Bladder microvascular endothelial cell (primary cell): ENCODE measurements around the gene ICAM5. TPM values are rescaled to one million over a fixed set of nuclear protein-coding genes. Genes with fewer than 3 reads are reported as not detected.

Experiments used
- total RNA-seq: library from RNA; depleted of rRNA; stranded (reverse); fragments of >200 nt; gene quantifications from 2 replicates; pipeline ENCODE4 v1.2.3, GENCODE V29; 2014

The ICAM5 gene, protein sequence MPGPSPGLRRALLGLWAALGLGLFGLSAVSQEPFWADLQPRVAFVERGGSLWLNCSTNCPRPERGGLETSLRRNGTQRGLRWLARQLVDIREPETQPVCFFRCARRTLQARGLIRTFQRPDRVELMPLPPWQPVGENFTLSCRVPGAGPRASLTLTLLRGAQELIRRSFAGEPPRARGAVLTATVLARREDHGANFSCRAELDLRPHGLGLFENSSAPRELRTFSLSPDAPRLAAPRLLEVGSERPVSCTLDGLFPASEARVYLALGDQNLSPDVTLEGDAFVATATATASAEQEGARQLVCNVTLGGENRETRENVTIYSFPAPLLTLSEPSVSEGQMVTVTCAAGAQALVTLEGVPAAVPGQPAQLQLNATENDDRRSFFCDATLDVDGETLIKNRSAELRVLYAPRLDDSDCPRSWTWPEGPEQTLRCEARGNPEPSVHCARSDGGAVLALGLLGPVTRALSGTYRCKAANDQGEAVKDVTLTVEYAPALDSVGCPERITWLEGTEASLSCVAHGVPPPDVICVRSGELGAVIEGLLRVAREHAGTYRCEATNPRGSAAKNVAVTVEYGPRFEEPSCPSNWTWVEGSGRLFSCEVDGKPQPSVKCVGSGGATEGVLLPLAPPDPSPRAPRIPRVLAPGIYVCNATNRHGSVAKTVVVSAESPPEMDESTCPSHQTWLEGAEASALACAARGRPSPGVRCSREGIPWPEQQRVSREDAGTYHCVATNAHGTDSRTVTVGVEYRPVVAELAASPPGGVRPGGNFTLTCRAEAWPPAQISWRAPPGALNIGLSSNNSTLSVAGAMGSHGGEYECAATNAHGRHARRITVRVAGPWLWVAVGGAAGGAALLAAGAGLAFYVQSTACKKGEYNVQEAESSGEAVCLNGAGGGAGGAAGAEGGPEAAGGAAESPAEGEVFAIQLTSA
- 0.16 and 0.25 TPM in 2 replicates for total RNA-seq

DNA sequence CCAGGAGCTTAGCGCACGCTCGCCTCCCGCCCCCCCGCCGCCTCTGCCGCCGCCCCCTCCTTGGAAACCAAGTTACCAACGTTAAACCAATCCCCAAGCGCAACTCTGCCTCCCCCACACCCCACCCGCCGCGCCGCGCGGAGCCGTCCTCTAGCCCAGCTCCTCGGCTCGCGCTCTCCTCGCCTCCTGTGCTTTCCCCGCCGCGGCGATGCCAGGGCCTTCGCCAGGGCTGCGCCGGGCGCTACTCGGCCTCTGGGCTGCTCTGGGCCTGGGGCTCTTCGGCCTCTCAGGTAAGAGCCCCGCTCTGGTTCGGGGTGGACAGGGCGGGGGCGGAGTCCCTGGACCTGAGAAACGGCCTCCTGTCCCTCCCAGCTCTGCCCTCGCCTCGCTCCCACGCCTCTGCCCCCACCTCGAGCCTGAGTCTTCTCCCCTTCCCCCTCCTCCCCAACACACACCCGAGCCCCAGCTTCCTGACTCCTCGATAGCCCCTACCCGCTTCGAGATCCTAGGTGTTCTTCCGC lies at the start of gene ICAM5:
Gene ICAM5 (plus strand): TSS at position 117 of the 521 bp plus-strand sequence. CDS start 92 bp downstream, at position 209.

DNA sequence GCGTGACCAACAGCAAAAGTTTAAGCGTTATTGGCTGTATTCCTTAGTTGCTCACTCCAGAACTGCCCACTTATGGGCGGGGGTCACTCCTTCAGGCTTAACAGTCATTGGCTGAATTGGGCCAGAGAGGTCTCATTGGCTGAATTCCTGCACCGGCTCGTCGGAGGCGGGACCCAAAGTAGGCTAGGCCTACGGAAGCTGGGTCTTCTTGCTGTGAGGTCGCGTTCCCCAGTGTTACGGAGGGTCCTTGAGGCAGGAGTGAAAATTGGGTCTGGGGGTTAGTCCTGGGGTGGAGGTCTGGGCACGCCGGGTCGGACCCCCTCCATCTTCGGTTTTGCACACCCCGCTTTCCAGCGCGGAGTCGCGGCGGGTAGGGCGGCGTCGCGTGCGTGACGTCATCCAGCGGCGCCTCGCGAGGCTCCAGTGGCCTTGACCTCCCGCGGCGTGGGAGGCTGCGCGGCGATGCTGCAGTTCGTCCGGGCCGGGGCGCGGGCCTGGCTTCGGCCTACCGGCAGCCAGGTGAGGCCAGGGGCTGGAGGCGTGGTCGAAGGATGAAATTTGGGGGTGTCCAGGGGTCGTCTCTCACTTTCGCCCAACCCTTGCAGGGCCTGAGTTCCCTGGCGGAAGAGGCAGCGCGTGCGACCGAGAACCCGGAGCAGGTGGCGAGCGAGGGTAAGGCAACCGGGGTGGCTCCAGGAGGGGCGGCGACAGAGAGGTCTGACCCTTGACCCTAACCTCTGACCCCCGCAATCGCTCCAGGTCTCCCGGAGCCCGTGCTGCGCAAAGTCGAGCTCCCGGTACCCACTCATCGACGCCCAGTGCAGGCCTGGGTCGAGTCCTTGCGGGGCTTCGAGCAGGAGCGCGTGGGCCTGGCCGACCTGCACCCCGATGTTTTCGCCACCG lies 37.7 kb upstream of the ICAM5 start, which contains the start of gene MRPL4:
Gene MRPL4 (plus strand): TSS at position 423 of the 903 bp plus-strand sequence. CDS start 40 bp downstream, at position 463.

DNA sequence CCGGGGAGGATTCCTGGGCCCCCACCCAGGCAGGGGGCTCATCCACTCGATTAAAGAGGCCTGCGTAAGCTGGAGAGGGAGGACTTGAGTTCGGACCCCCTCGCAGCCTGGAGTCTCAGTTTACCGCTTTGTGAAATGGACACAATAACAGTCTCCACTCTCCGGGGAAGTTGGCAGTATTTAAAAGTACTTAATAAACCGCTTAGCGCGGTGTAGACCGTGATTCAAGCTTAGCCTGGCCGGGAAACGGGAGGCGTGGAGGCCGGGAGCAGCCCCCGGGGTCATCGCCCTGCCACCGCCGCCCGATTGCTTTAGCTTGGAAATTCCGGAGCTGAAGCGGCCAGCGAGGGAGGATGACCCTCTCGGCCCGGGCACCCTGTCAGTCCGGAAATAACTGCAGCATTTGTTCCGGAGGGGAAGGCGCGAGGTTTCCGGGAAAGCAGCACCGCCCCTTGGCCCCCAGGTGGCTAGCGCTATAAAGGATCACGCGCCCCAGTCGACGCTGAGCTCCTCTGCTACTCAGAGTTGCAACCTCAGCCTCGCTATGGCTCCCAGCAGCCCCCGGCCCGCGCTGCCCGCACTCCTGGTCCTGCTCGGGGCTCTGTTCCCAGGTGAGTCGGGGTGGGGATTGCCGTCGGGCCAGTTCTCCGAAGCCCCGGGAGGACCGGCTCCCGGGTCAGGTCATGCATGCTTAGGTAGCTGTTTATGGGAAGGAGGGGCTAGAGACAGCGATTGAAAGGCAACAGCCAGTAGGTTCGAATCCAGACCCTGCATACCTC lies 18.9 kb upstream of the ICAM5 start, which contains the start of gene ICAM1:
Gene ICAM1 (plus strand): TSS at position 505 of the 779 bp plus-strand sequence. CDS start 40 bp downstream, at position 545.

DNA sequence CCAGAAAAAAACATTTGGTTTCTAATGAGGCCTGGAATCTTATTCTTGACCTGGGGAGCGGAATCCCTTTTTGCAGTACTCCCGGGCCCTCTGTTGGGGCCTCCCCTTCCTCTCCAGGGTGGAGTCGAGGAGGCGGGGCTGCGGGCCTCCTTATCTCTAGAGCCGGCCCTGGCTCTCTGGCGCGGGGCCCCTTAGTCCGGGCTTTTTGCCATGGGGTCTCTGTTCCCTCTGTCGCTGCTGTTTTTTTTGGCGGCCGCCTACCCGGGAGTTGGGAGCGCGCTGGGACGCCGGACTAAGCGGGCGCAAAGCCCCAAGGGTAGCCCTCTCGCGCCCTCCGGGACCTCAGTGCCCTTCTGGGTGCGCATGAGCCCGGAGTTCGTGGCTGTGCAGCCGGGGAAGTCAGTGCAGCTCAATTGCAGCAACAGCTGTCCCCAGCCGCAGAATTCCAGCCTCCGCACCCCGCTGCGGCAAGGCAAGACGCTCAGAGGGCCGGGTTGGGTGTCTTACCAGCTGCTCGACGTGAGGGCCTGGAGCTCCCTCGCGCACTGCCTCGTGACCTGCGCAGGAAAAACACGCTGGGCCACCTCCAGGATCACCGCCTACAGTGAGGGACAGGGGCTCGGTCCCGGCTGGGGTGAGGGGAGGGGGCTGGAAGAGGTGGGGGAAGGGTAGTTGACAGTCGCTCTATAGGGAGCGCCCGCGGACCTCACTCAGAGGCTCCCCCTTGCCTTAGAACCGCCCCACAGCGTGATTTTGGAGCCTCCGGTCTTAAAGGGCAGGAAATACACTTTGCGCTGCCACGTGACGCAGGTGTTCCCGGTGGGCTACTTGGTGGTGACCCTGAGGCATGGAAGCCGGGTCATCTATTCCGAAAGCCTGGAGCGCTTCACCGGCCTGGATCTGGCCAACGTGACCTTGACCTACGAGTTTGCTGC lies 2.7 kb upstream of the ICAM5 start, which contains the start of gene ICAM4:
Gene ICAM4 (plus strand): TSS at position 153 of the 935 bp plus-strand sequence. CDS start 58 bp downstream, at position 211.

DNA sequence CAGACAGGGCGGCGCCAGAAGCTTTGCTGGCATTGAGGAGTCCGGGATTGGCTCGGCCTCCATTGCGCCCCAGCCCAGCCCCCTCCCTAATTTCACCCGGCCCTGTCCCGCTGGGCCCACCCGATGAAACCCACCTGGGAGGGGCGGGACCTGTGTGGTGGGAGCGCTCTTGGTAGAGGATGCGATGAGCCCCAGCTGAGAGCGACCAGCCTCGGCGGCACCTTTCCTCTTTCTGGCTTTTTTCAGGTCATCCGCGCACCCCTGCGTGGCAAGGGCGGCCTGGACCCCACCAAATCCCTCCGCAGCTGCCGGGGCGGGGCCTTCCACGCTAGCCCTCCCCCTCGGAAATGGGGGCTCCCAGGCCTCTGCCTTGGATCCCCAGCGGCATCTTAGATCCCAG lies 19.7 kb downstream of the ICAM5 start, which contains the start of gene ZGLP1:
Gene ZGLP1 (minus strand): TSS at position 393 of the 400 bp plus-strand sequence.

DNA sequence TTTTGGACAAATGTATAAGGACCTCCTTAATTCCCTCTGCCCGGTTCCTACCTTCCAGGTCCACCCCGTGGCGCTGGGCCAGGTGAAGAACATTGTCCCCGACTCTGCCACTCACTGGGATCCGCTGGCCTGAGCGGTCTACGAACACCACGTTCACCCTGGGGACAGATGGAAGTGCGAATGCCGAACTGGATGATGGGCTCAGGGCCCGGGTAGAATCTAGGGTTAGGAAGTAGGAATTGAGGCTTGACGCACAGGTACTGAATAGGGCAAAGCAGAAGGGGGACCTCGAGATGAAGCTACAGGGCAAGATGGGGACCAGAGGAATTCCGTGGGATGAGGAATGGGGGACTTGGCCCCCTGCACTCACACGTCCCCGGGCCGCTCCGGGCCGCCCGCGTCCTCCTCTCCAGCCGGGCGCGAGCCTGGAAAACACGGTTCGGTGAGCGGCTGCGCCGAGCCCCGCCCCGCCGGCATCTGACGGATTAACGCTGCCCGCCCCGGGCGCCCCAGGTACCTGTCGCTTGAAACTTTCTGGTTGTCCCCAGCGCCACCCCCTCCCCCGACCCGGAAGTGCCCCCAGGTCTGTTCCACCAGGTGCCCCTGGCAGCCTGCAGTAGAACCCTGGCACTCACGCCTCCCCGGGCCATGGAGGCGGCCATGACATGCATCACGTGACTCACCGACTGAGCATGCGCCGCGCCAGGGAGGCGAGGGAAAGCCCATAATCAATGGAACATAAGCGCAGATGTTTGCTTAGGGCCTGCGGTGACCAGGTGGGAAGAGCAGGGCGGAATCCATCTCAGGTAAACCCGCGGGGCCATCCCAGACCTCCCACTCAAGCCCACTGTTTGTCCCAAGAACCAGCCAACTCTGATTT lies 25.8 kb downstream of the ICAM5 start, which contains the start of gene FDX2:
Gene FDX2 (minus strand): TSS at position 681 of the 880 bp plus-strand sequence. CDS start 19 bp downstream, at position 662.

DNA sequence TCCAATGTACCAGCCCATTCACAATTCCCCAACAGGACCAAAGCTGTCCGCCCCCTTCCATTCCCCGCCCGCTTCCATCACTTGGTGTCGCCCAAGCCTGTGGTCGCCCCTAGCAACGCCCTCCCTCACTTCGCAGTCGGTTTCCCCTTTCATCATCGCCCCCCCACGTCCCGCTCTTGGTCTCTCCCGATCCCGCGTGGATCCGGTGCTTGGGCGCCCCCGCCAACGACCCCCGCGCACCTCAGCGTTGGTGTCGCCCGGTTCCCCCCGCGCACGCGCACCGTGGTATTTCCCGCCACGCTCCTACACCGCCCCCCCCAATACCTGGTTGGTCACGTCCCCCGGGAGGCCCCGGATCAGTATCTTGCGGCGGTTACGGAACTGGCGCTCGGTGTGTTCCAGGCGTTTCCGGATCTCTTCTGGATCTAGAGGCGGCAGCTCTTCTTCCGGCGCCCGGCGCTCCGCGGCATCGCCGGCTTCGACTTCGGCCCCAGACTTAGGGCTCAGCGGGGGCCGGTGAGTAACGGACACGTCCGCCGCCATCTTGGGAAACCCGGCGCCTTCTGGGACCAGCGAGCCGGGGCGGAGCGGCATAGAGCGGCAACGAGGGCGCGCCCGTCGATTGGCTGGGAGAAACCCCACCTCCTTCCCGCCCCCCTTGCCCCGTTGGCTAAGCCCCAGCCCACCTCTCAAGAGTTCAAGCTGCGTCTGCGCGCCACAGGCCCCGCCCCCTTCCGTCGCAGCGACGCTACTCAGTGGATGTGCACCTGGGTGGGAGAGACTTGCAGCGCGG lies 43.4 kb downstream of the ICAM5 start, which contains the start of gene RAVER1:
Gene RAVER1 (minus strand): TSS at position 565 of the 793 bp plus-strand sequence. CDS start 22 bp downstream, at position 543.

DNA sequence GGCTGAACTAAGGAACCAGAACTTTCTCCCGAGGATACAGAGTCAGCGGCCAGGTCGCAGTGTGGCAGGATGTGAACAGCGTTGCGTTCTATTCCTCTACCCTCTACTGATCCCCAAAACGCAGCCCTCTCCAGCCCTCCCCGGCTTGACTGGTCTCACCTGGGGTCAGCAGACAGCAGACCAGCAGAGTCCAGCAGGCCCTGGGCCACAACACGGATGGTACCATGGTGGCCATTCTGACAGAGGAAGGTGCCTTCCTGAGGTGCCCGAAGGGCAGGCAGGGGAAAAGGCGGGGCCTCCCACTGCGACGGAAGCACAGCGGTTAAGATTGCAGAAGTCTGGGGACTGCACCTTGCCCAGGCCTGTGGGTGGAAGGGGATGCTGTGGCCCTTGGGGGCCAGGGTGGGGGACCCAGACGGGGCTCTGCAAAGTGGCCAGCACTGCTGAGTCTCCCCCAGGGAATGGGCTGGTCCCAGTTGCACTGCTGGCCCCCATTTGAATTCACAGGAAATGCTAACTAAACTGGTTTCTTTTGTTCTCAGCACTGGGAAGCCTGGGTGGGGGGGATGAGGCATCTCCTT lies 49.7 kb downstream of the ICAM5 start, which contains the start of gene ICAM3:
Gene ICAM3 (minus strand): TSS at position 245 of the 581 bp plus-strand sequence. CDS start 10 bp downstream, at position 235.

Other genes with a start within 250 kb of the ICAM5 start
- 24.3 and 29.4 TPM in 2 replicates for gene SHFL, start 203.6 kb upstream of the ICAM5 start, total RNA-seq
- gene ANGPTL6, start 187.3 kb upstream of the ICAM5 start, total RNA-seq = 0.25 TPM in 1 of 2 replicates, not detected in the other
- 21.0 and 28.9 TPM in 2 replicates for gene PPAN, start 183.6 kb upstream of the ICAM5 start, total RNA-seq
- 1.1 and 4.3 TPM in 2 replicates for gene P2RY11, start 178.3 kb upstream of the ICAM5 start, total RNA-seq
- 261 and 308 TPM in 2 replicates for gene EIF3G, start 170.1 kb upstream of the ICAM5 start, total RNA-seq
- 36.4 and 63.2 TPM in 2 replicates for gene DNMT1, start 95.0 kb upstream of the ICAM5 start, total RNA-seq
- 0.65 and 0.69 TPM in 2 replicates for gene S1PR2, start 58.6 kb upstream of the ICAM5 start, total RNA-seq
- 20.1 TPM in 2 replicates for gene MRPL4, start 37.7 kb upstream of the ICAM5 start, total RNA-seq
- gene ICAM1, start 18.8 kb upstream of the ICAM5 start, total RNA-seq = 28.0 and 138 TPM in 2 replicates
- 1.1 and 1.3 TPM in 2 replicates for gene ICAM4, start 3.0 kb upstream of the ICAM5 start, total RNA-seq
- gene ZGLP1, start 19.9 kb downstream of the ICAM5 start, total RNA-seq = 0.32 and 0.44 TPM in 2 replicates
- 13.6 and 21.1 TPM in 2 replicates for gene FDX2, start 26.1 kb downstream of the ICAM5 start, total RNA-seq
- 5.8 and 17.7 TPM in 2 replicates for gene RAVER1, start 43.6 kb downstream of the ICAM5 start, total RNA-seq
- 10.5 and 20.9 TPM in 2 replicates for gene ICAM3, start 49.7 kb downstream of the ICAM5 start, total RNA-seq
- gene TYK2, start 90.6 kb downstream of the ICAM5 start, total RNA-seq = 84.3 and 118 TPM in 2 replicates
- 313 and 340 TPM in 2 replicates for gene CDC37, start 113.6 kb downstream of the ICAM5 start, total RNA-seq
- 1.1 and 4.2 TPM in 2 replicates for gene PDE4A, start 130.6 kb downstream of the ICAM5 start, total RNA-seq
- gene KEAP1, start 213.4 kb downstream of the ICAM5 start, total RNA-seq = 78.8 and 118 TPM in 2 replicates
- gene S1PR5, start 227.5 kb downstream of the ICAM5 start, total RNA-seq = 0.13 and 0.16 TPM in 2 replicates